ENCODE results near the gene TDRD1. TPM values are rescaled to one million over a fixed set of nuclear protein-coding genes. Genes with fewer than 3 reads are reported as not detected.

The TDRD1 gene
- polyA plus RNA-seq, 1 donor from 2014 or later, result not detected

GRCh38 chr10:114202812-114203211 lies 23.7 kb downstream of the TDRD1 start:
- no peaks in the 10 kb centered on the region for H3F3A ChIP-seq (ENCODE audit: insufficient read depth, low read length, poor library complexity, severe bottlenecking)
- no peaks in the 10 kb centered on the region for H3K9me3 ChIP-seq (ENCODE audit: low read length)
- H3K9me2 ChIP-seq (ENCODE audit: insufficient read depth, low read length), result no peaks in the 10 kb centered on the region
- no peak overlapping the region for H3K4me3 ChIP-seq (ENCODE audit: low read length)
- no peak overlapping the region for H3K9ac ChIP-seq (ENCODE audit: low read length)
- H3K79me2 ChIP-seq (replicated peaks; ENCODE audit: insufficient read depth, low read length), result no peaks in the 10 kb centered on the region
- H3K27ac ChIP-seq (ENCODE audit: low read length), result no peak overlapping the region
- no peaks in the 10 kb centered on the region for H3K27me3 ChIP-seq (ENCODE audit: insufficient read depth, low read depth, low read length)
- no peak overlapping the region for H3K4me2 ChIP-seq (ENCODE audit: low read length)
- no peaks in the 10 kb centered on the region for H4K20me1 ChIP-seq (ENCODE audit: insufficient read depth)
- TF ChIP-seq RAD21 (conservative IDR thresholded peaks at IDR 0.05), result no peak
- TF ChIP-seq, protein P1, sequence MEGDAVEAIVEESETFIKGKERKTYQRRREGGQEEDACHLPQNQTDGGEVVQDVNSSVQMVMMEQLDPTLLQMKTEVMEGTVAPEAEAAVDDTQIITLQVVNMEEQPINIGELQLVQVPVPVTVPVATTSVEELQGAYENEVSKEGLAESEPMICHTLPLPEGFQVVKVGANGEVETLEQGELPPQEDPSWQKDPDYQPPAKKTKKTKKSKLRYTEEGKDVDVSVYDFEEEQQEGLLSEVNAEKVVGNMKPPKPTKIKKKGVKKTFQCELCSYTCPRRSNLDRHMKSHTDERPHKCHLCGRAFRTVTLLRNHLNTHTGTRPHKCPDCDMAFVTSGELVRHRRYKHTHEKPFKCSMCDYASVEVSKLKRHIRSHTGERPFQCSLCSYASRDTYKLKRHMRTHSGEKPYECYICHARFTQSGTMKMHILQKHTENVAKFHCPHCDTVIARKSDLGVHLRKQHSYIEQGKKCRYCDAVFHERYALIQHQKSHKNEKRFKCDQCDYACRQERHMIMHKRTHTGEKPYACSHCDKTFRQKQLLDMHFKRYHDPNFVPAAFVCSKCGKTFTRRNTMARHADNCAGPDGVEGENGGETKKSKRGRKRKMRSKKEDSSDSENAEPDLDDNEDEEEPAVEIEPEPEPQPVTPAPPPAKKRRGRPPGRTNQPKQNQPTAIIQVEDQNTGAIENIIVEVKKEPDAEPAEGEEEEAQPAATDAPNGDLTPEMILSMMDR (IDR thresholded peaks at IDR 0.05; ENCODE audit: poor library complexity, severe bottlenecking), result no peak
- no peak for TF ChIP-seq MXI1 (conservative IDR thresholded peaks at IDR 0.05; ENCODE audit: poor library complexity, severe bottlenecking)
- TF ChIP-seq SMC3 (conservative IDR thresholded peaks at IDR 0.05; ENCODE audit: poor library complexity), result no peak
- no peak for TF ChIP-seq EZH2 (IDR thresholded peaks at IDR 0.05; ENCODE audit: borderline replicate concordance, insufficient read depth, low read length, poor library complexity, severe bottlenecking)
- TF ChIP-seq EP300 (conservative IDR thresholded peaks at IDR 0.05; ENCODE audit: poor library complexity, severe bottlenecking), result no peak
- no peak for TF ChIP-seq TAF1 (IDR thresholded peaks at IDR 0.05; ENCODE audit: low read depth)
- TF ChIP-seq POLR2AphosphoS5 (IDR thresholded peaks at IDR 0.05), result no peak
- TF ChIP-seq, protein P2, sequence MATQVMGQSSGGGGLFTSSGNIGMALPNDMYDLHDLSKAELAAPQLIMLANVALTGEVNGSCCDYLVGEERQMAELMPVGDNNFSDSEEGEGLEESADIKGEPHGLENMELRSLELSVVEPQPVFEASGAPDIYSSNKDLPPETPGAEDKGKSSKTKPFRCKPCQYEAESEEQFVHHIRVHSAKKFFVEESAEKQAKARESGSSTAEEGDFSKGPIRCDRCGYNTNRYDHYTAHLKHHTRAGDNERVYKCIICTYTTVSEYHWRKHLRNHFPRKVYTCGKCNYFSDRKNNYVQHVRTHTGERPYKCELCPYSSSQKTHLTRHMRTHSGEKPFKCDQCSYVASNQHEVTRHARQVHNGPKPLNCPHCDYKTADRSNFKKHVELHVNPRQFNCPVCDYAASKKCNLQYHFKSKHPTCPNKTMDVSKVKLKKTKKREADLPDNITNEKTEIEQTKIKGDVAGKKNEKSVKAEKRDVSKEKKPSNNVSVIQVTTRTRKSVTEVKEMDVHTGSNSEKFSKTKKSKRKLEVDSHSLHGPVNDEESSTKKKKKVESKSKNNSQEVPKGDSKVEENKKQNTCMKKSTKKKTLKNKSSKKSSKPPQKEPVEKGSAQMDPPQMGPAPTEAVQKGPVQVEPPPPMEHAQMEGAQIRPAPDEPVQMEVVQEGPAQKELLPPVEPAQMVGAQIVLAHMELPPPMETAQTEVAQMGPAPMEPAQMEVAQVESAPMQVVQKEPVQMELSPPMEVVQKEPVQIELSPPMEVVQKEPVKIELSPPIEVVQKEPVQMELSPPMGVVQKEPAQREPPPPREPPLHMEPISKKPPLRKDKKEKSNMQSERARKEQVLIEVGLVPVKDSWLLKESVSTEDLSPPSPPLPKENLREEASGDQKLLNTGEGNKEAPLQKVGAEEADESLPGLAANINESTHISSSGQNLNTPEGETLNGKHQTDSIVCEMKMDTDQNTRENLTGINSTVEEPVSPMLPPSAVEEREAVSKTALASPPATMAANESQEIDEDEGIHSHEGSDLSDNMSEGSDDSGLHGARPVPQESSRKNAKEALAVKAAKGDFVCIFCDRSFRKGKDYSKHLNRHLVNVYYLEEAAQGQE (IDR thresholded peaks at IDR 0.05; ENCODE audit: borderline replicate concordance), result no peak
- no peaks in the 10 kb centered on the region for H3K36me3 ChIP-seq (ENCODE audit: insufficient read depth, low read length)
- no peak overlapping the region for H2AFZ ChIP-seq (ENCODE audit: low read depth, low read length)

DNA sequence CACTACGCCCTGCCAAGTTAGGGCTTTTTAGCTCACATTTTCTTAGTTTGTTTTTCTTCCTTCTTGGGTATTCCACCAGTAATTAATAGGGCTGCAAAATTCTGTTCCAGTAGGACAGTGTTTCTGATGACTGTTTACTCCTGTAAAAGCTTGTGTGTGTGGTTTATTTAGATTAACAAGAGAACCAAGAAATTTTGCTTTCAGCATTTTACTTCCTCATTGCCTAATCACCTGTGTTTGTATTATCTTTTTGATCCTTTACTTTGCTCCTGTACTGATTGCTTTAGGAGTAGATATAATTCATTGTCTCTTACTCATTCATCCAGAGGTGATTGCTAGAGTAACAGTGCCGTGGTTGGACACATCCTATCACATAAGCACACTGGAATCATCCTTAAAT lies 27.7 kb downstream of the TDRD1 start:
- TF ChIP-seq, protein P2 (IDR thresholded peaks at IDR 0.05; ENCODE audit: borderline replicate concordance), result no peak
- TF ChIP-seq TAF1 (IDR thresholded peaks at IDR 0.05; ENCODE audit: low read depth) (no peak), EZH2 (IDR thresholded peaks at IDR 0.05; ENCODE audit: borderline replicate concordance, insufficient read depth, low read length, poor library complexity, severe bottlenecking) (no peak), EP300 (conservative IDR thresholded peaks at IDR 0.05; ENCODE audit: poor library complexity, severe bottlenecking) (no peak), POLR2AphosphoS5 (IDR thresholded peaks at IDR 0.05) (no peak), RAD21 (conservative IDR thresholded peaks at IDR 0.05) (no peak), MXI1 (conservative IDR thresholded peaks at IDR 0.05; ENCODE audit: poor library complexity, severe bottlenecking) (no peak), SMC3 (conservative IDR thresholded peaks at IDR 0.05; ENCODE audit: poor library complexity) (no peak)
- TF ChIP-seq, protein P1 (IDR thresholded peaks at IDR 0.05; ENCODE audit: poor library complexity, severe bottlenecking), result no peak
- Histone ChIP-seq H3K4me2 (ENCODE audit: low read length) (no peak overlapping the region), H3K9me3 (ENCODE audit: low read length) (no peaks in the 10 kb centered on the region), H3K27me3 (ENCODE audit: insufficient read depth, low read depth, low read length) (no peaks in the 10 kb centered on the region), H3F3A (ENCODE audit: insufficient read depth, low read length, poor library complexity, severe bottlenecking) (no peaks in the 10 kb centered on the region), H3K27ac (ENCODE audit: low read length) (no peak overlapping the region), H3K9ac (ENCODE audit: low read length) (no peak overlapping the region), H3K36me3 (ENCODE audit: insufficient read depth, low read length) (no peaks in the 10 kb centered on the region), H2AFZ (ENCODE audit: low read depth, low read length) (no peak overlapping the region), H3K79me2 (replicated peaks; ENCODE audit: insufficient read depth, low read length) (no peaks in the 10 kb centered on the region), H3K9me2 (ENCODE audit: insufficient read depth, low read length) (no peaks in the 10 kb centered on the region), H3K4me3 (ENCODE audit: low read length) (no peak overlapping the region), H4K20me1 (ENCODE audit: insufficient read depth) (no peaks in the 10 kb centered on the region)
